Cerebellar cortex (tissue), 1 donor: Measurements from ENCODE around the gene DLX5.
A peak's percentile ranks its signal among the peaks of the same experiment; 100 is the strongest.

ENCODE experiments used
- DNase-seq: peaks from one replicate; pipeline ENCODE4 v3.0.0-alpha.2; 2015; ENCODE audit warnings: low spot score

The DLX5 gene

GRCh38 chr7:97018126-97018601, 6.5 kb downstream of the DLX5 start:
- no peak for DNase-seq

DNA sequence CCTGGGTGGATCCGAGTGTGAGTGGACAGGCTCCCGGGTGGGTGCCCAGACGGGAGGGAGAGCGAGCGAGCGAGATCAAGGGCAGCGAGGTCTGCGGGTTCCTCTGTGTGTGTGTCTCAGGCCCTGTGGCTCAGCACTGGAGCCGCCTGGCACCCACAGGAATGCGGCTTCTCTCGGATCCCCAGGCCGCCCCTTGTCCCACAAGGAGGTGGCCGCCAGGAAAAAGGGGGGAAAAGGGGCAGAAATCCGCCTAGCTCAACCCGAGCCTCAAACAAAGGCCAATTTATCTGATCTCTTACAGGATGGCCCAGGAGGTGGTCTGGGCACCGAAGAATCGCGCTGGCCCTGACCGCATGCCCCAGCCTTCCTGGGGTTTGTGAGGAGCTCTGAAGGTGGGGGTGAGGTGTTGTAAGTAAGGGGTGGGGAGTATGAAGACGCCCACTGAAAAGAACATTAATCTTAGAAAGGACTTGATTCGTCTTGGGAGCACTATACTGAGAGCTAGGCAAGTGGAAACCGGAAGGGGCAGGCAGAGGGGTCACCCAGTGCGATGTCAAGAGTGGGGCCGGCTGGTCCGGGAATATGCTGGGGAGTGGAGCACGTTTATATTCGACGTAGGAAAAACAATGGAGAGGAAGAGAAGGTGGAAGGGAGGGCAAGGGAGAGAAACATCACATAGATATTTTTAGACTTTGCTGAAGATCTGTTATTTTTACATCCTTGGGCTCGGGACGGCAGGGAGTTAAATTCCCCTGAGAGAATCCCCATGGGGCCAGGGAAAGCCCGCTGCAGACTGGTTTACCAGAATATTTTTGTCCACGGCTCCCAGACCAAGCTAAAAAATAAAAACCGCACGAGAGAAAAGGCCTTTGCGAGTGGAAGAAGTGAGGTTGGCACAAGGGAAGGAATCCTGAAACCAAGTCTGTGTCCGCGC, 7.2 kb downstream of the DLX5 start:
- no peak for DNase-seq

GRCh38 chr7:97016381-97017191, 8.0 kb downstream of the DLX5 start:
- DNase-seq: no peak

DNA sequence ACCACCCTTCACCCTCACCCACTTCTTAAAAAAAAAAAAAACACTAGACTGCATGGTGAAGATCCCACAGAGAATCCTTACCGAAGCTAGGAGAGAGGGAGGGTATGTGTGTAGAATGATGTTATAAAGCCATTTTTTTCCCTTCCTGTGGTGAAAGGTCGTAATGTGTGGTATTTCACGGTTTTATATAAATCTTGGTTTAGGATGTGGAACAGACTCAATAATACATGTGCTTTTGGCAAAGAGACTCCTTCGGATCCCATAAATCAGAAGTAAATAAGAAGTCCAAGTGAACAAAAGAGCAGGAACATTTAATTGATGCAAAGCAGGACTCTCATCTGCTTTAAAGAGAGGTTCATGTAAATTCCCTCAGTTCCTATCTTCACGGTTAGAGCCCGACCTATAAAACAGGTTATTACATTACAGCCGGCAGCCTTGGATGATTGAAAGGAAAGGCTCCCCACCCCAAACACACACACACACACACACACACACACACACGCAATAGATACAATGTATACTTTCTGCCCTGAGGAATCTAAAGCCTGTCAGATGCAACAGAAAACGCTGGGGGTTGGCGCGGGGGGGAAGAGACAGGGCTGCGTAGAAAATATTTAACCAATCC, 8.8 kb downstream of the DLX5 start:
- DNase-seq: no peak

DNA sequence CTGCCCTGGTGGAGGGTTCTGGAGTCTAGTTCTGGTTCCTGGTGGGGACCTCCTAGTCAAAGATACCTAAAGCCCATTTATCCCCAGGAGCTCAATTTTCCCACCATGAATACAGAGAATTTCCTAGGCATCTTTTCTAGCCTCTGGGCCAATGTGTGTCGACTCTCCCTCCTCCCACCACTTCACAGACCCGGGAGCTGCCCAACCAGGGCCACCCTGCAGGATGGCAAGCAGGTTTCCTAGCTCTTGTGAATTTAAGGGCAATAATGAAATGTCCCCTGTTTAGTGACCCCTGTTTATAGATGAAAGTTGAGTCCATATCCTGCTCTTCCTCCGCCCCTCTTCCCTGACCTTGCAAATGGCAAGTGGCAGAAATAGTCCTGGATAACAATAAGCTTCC, 9.4 kb downstream of the DLX5 start:
- DNase-seq: no peak

GRCh38 chr7:97014145-97014750, 10.4 kb downstream of the DLX5 start:
- no peak for DNase-seq

DNA sequence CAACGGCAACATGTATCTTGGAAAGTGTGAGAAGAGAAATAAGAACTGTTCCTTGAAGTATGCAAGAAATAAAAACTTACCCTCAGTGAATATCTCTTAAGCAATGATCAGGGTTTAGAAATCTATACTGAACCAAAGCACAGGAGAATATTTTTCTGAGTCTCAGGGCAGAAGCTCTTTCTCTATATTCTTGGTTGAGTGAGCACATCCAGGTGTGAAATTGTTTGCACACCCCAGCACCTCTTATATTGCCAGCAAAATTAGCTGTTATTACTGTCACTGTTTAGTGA, 10.8 kb downstream of the DLX5 start:
- DNase-seq: no peak

GRCh38 chr7:97013134-97013844, 11.3 kb downstream of the DLX5 start:
- no peak for DNase-seq

DNA sequence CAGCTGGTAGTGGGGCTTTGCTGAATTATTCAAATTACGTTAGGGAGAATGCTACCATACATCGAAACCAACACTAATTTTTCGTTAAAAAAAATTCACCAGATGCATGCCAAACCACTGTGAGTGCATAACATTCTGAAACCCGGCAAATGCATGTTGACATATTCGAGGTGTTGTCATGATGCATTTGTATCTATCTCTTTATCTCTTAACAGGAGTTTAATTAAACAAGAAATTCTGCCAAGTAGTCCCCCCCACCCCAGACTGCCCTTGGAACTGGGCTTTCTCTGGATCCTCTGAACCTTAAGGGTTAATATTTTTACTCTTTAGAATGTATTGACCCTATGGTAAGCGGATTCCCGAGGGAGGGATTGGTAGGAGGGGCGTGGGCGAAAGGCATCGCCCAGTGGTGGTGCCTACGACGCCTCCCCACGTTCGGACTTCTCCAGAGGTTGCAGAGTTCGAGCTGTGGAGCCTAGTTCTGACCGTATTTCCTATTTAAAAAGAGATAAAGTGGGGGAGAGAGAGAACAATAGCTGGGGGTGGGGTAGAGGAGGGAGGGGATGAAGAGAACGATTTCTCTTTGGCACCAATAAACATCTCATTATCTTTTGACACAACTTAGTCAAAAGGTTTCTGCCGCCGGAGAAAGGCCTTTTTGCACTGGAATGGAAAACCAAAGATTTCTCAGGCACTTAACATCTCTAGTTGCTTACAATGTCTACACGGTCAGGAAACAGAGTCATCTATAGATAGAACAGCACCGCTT, 12.1 kb downstream of the DLX5 start:
- DNase-seq: no peak

- no peak for DNase-seq
These were observed 12.9 kb downstream of the DLX5 start for GRCh38 chr7:97011536-97012364.

- no peak for DNase-seq
These were observed 13.5 kb downstream of the DLX5 start for GRCh38 chr7:97011104-97011503.

GRCh38 chr7:97009753-97010732, 14.6 kb downstream of the DLX5 start:
- no peak for DNase-seq

DNA sequence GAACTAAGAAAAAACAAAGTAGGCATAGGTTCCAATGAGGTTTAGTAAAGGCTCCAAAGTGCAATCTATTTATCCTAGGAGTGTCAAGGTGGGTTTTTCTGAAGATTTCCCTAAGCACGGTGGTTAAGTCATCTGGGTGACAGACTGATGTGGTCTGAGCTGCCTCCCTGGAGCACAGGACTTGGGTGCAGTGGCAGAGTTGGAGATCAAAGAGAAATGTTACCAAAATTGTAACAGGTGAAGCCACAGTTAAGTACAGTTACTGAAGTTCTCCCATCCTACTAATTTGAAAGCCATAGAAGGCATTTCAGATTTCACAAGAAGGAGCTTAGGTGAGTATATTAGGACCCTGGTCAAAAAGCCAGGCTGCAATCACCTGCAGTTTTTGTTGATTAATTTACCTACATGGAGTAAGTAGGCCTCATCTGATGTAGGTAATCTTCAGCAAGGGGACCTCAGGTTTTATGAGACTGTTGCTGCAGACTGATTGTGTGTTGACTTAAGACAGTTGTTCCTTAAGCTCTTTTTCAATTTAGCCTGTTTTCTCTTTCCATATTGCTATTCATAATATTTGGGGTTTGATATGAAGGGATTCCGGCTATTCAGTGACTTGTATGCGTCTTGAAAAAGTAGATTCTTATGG, 16.2 kb downstream of the DLX5 start:
- DNase-seq: no peak

GRCh38 chr7:97007583-97007861, 17.1 kb downstream of the DLX5 start:
- no peak for DNase-seq

- no peak for DNase-seq
These were observed 17.6 kb downstream of the DLX5 start for GRCh38 chr7:97006816-97007582.

DNA sequence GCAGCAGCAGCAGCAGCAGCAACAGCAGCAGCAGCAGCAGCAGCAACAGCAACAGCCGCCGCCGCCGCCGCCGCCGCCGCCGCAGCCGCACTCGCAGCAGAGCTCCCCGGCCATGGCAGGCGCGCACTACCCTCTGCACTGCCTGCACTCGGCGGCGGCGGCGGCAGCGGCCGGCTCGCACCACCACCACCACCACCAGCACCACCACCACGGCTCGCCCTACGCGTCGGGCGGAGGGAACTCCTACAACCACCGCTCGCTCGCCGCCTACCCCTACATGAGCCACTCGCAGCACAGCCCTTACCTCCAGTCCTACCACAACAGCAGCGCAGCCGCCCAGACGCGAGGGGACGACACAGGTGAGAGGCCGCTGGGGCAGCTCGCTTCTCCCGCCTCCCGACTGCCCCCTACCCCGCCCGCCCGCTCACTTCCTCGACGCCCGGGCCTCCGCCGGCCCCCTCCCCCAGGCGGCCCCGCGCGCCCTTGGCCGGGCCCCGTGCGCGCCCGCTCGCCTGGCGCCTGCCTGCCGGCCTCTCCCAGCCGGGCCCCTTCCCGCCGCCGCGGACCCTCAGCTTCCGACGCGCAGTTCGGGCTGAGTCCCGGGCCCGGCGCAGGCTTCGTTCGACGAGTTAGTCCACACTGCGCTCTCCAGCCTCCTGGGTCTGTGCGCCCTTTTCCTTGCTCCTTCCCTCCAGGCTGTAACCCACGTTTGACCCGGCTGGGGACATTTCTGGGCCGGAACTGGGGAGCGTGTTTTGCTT, 18.4 kb downstream of the DLX5 start:
- peak; percentile 14 for DNase-seq
